HG02885 (cell line): ENCODE data around the gene NPHS1.

ENCODE experiments used
- ATAC-seq: cut with Tn5 transposase; IDR thresholded peaks from one replicate; pipeline ENCODE4 v1.9.1; 2021; ENCODE audit warnings: mild to moderate bottlenecking; ENCODE audit not compliant: unreplicated experiment, poor library complexity

NPHS1 gene

GRCh38 chr19:35777086-35777841 lies 75.0 kb downstream of the NPHS1 start:
- ATAC-seq = no peak

- ATAC-seq = no peak
These were observed 76.1 kb downstream of the NPHS1 start for GRCh38 chr19:35776102-35776788.
